Renal pelvis (tissue), 4 donors: ENCODE results near the gene MGLL. TPM values are rescaled to one million over a fixed set of nuclear protein-coding genes. Genes with fewer than 3 reads are reported as not detected.

Experiments
- DNase-seq: peaks from one replicate; pipeline ENCODE4 v3.0.0-alpha.2; 2013
- polyA plus RNA-seq, 3 donors: library from polyadenylated mRNA; unstranded; fragments of 120-200 nt; gene quantifications; one replicate each; pipeline ENCODE4 v1.2.1, GENCODE V29; 2013; ENCODE audit not compliant: insufficient read length in 3 of 3

Gene MGLL
- polyA plus RNA-seq, 3 donors: 23.7 to 29.9 (median 25.2) TPM

DNA sequence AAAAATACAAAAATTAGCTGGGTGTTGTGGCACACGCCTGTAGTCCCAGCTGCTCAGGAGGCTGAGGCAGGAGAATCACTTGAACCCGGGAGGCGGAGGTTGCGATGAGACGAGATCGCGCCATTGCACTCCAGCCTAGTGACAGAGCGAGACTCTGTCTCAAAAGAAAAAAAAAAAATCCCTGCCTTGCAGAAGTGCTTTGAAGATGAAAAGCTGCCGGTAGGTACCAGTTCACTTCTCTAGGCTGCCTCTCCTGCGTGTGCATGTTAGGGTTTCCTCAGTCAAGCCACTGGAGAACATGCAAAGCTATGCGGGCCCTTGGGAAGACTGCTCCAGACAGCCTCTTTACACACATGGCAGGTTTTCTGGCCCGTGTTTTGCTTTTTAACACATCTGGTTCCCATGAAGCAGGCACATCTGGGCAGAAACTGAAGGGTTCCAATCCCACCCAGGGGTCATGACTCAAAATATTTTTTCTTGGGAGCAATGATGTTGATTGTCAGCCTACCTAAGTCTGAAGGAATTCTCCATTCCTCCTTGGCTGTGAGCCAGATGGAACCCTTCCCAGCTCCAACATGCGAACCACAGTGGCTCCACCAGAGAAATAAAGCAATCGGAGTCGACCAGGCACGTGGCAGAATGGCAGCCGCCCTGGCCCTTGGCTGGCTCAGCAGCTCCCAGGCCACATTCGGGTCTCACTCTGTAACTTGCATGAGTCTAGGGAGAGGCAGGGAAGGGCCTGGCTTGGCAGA, 29.6 kb downstream of the MGLL start:
- no peak for DNase-seq

DNA sequence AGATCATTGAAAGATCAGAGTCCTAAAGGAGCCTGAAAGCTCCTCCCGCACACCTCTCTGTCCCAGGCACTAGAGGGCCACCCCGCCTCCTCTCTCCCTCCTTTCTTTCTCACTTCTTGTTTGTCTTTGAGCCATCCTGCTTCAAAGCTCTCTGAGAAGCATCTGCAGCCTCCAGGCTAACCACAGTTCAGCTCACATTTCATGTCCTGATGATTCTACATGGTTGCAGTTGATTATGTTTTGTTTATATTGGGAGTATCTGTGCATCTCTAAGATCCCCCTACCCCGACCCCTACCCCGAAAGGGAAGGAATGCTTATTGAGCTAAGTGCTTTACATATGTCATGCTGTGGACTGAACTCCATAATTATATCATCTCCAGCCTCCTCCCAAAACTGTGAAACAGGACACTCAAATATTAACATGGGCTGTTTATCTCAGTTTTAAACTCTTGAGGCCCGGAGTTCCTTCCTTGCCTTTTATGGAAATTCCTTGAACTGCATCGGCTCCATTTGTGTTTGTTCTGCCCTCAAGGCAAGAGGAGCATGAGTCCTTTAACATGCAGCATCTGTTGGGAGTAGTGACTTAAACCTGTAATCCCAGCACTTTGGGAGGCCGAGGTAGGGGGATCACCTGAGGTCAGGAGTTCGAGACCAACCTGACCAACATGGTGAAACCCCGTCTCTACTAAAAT, 30.9 kb downstream of the MGLL start:
- peak; percentile 70 for DNase-seq

DNA sequence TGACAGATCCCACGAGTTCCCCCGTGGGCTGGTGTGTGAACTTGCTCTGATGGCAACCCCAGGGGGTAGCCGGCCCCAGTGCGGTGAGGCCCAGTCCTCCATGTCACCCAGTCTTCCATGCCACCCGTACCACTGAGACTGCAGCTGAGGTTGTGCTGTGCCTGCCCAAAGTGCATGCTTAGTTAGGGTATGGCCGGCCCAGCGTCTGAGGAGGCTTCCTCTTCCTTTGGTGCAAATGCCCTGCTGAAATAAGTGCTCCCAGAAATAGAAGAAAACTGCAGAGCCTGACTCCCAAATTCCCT, 31.5 kb downstream of the MGLL start:
- DNase-seq: no peak

DNA sequence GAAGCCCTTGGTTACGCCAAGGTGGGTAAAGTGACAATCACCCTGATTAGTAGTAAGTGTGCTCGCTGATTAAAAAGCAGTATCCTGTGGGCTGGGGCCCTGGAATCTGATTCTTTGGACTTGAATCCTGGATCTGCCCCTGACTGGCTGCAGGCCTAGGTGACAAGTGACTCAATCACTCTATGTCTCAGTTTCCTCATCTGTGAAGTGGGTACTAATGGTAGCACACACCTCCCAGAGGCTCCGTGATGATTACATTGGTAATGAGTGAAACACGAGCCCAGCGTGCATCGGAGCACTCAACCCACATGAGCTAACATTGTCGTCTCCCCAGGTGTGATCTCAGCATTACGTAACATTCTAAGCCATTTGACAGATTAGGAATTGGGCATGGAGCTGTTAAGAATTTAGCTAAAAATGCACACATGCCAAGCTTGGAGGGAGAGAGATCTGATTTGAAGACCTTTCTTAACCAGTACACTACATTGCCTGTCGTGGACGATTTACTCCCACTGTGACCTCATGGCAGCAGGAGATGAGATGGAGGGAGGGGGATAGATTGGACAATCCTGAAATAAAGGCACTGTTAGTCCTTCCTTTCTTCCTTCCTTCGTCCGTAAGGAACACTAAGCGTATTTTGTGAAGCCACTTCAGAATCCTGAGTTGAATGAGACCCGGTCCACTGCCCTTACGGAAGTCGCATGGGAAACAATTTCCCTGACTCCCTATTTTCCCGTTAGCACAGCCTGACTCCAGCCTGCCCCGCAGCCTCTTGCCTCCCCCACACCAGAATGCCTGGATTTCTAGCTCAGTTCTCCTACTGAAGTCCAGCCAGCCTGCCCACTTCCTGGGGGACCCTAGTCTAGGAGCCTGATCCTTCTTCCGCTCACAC, 32.1 kb downstream of the MGLL start:
- DNase-seq: peak; percentile 33

DNA sequence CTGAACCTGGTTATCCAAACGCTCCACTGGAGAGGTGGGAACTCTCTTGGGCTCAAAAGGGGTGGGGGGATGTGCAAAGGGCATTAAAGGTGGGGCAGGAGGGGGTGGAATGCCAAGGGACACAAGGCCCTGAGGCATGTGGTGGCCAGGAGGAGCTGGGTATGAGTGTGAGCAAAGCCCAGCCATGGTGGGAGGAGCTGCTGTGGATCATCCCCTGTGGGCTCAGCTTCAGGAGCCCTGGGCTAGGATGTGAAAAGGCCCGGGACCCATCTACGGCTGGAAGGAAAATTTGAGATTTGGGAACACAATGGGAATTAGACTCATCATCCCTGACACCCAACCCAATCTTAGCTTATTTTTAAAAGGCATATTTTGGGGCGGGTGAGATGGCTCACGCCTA, 33.3 kb downstream of the MGLL start:
- DNase-seq: no peak

DNA sequence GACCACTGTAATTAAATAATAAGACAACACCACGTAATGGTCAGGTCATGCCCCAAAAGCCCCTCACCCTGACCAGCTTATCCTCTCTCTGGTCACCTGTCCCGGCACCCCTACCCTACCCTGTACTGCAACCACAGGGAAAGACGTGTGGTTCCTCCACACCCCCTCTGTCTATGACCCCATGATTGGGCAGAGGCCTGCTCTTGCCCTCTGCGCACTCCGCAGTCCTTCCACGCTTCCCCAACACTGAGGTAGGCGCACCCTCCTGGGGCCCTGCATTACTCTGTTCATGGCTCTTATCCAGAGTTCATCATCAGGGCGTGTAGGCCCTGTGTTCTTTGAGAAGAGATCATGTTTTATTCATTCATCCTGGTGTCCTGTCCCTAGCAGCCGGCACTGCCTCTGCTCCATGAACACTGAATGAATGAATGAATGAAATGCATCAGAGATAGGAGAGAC, 33.8 kb downstream of the MGLL start:
- no peak for DNase-seq

DNA sequence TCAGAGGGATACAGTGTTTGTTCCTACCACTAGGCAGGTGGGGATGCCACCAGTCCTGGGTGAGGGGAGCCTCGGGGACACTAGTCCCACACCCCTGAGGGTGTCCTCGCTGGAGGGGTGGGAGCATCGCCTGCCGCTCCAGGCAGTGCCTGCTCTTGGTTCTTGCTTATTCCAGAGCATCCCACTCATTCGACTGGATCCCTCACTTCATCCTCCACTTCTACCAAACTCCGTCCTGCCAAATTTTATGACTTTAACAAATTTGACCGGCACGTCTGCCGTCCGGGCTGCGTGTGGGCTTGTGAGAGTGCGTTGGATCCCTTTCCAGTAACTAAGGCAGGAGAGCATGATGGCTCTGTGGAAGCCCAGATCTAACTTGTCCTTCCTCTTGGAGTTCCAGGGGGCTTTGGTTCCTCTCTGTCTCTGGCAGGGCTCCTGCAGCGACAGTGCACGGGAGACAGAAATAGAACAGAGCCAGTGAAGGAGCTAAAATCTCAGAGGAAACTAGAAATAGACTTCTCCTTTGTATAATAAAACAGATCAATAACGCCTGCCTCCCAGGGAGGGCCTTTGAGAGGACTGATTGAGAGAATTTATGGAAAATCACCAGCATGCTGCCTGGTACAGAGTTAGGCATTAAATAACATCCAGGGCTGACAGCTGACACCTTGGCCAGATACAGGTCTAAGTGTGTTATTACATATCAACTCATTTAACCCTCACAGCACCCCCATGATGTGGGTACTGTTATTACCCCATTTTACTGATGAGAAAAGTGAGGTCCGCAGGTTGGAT, 34.5 kb downstream of the MGLL start:
- no peak for DNase-seq

DNA sequence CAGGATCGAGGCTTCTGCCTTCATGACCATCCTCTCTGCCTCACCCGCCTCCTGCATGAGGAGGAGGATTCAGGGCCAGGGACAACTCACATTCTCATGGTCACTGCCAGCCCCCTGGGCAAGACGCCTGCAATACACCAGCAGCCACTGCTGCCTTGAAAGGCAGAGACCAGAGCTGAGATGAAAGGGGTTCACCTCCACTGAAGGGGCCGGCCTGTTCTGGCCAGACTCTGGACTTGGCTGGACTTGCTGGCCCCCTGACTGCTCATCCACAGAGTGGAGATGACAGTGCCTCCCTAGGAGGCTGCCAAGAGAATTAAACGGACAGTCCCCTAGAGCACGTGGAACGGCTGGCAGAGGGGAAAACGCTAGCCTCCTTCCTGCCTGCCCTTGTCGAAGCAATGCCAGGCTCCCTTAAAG, 35.2 kb downstream of the MGLL start:
- no peak for DNase-seq

DNA sequence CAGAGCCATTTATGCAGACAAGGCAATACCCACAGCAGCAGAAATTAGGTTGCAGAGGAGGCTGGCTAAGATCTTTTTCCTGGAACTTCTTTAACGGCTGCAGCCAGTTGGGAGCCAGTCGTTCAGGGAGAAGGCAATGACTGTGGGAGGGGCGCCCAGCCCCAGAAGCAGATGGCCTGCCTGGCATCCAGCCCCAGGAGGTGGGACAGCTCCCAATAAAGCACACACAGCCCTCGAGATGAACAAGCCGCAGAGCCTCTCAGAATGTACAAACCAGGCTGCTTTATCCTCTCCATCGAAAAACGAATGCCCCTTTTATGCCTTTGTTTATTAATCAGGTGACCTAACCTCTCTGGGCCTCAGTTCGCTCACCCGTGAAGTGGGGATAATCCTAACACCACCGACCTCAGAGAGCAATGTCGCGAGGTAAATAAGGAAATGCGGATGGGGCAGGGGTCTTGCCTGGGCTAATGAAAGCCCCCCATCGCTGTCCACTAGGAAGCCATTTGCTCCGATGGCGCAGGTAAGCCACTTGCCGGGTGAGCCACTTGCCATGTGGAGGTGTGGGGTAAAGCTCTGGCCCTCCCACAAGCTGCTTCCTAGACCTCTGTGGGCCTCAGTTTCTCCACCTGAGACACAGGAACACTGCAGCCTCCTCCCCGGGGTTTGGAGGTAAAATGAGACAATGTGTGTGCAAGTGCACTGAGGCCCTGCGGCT, 35.8 kb downstream of the MGLL start:
- DNase-seq: no peak

DNA sequence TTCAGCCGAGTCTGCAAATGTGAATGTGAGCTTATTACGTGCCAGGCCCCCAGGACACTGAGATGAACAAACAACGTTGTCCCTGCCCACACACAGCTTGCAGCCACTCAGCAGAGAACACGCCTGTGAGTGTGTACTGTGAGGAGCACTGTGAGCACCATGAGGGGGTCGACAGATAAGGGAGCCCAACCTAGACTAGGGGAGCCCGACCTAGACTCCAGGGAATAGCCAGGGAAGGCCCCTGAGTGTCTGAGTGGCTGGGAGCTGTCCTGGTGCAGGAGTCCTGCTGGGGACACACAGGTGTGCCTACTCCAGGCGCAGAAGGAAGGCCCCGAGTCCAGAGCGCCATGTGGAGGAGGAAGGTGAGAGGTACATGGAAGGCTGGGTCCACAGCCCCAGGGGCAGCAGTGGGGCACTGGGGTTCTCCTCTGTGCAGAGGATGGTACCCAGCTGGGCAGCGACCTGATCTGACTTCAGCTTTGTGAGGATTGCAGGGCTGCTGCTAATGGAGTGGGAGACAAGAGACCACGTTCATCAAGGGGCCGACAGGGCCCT, 36.5 kb downstream of the MGLL start:
- DNase-seq: no peak

DNA sequence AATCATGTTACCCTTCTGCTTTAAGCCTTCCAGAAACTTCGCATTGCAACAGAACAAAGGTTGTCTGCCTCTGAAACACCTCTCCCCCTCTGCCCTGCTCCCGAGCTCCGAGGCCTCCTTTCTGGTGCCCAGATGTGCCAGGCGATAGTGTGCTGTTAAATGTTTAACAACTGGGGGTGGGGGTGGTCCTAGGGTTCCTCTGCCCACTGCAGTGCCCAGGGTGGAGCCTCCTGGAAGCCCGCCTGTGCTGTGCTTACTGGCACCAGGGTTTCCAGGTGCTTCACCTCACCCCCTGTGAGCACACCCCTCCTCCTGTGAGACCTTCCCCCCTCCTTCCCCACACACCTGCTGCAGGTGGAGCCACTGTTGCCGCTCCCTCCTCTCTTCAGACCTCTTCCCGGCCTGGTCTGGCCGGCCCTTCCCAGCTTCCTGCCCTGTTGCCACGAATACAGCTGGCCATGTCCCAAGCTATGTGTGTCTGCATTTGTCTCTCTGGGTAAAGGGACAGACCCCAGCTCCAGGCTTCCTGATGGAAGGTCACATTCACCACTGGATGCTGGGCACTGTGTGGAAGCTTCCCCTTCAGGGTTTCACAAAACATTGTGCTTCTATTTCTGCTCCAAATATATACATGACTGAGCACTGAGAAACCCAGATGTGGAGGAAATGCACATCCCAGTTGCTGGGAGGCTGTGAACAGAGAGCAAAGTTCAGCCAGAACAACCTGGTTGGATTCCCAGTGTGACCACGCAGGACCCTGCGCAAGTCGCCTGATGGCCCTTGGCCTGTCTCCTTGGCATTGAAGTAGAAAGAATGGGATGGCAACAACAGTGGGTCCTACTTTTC, 37.2 kb downstream of the MGLL start:
- no peak for DNase-seq

DNA sequence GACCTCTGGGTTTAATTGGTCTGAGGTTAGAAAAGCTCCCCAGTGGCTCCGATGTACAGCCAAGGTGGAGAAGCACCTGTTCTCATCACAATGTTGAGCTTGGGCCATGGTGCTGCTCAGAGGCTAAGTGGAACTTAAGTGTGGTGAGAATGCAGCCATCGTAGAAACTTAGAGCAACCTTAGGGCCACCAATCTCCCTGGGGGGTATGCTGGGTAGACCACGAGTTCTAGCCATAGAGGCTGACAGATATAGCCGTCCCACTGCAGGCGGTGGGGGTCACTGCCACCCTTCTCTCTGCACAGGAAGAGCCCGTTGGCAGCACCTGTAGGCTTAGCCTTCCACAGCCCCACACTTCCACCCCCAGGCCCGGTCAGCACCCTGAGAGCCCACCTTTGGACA, 38.0 kb downstream of the MGLL start:
- DNase-seq: no peak

DNA sequence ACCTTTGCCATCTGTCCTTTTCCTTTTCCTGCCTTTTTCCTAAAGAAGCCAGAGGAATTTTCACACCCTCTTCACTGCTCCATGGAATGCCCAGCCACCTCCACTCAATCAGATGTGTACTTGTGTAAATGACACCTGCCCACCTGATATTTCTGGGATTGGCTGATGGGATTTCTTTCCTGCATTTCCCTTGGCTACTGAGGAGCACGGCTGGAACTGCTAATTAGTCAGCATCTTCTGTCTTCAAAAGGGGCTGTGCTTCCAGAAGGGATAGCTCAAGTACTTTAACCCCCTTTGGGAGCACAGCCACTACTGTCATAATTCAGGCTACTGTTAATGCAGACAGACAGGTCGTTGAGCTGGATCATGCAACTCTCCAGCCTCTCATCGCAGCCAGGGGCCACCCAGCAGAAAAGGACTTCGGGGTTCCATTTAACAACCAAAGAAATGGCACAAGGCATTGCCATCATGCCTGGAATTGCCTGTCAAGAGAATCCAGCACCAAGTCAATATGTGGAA, 38.6 kb downstream of the MGLL start:
- peak; percentile 34 for DNase-seq

DNA sequence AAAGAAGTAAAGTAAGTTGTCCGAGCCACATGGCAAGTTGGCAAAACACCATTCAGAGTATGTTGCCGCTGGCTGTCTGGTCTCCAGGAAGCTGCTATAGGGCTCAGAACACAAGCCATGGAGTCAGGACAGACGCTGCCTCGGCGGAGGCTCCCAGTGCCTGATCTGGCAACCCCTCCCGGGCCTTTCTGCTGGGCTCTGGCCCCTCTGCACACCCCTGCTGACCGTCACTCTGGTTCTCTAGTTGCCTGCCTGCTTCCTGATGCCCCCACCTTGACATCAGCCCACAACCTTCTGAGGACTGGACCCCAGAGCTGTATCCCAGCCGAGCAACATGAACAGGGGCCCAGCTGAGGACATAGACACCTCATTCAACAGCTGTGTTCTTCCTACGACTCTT, 39.1 kb downstream of the MGLL start:
- DNase-seq: no peak

DNA sequence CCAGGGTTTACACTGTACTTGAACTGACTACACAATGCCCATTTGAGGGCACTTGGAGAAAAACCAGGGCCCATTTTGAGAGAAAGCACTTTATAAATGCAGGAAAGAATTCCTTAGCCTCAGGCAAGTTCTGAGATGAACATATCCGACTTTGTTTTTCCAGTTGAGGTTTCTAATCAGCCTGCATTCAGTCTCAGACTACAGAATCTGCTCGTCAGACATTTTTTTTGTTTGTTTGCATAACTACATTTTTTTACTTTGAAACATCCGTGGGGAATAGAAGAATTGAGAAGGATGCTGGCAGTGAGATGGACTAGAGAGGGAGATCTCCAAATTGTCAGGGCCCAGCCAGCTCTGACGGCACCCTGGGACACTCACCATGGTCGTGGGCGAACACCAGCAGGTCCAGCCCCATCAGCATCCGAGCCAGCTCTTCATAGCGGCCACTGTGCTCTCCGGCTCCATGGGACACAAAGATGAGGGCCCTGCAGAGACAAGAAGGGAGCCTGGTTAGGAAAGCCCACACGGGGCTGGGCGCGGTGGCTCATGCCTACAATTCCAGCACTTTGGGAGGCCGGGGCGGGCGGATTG, 40.8 kb downstream of the MGLL start:
- no peak for DNase-seq

DNA sequence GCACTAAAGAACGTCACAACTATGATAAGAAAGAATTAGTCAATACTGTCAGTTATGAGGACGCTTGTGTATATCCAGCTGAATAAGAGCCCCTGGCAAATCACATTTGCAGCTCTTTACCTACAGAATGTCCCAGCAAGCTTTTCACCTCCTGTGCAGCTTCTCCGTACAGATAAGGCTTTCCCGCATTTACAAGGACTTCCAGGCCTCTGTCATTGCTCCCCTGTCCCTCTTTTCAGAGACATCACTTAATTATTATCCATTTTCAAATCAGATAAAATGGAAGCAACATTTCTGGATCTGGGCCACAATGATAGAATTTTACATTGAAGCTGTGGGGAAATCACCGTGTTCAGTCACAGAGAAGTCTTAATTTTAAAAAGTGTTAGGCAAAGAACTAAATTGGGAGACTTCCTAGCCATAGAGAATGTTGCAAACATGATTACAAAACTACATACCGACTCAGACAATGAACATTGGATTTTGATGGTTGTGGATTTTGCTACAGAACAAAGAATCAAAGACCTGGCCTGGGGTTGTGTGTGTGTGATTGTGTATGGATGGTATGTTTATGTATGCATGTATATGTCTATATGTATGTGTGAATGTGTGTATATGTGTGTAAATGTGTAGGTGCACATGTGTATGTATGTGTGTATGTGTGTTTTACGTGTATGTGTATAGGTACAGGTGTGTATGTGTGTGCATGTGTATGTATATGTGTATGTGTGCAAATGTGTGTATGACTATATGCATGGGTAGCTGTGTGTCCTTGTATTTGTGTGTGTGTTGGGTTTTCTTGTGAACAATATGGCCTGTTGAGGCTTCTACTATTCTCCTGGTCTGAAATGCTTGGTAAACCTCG, 41.5 kb downstream of the MGLL start:
- no peak for DNase-seq

DNA sequence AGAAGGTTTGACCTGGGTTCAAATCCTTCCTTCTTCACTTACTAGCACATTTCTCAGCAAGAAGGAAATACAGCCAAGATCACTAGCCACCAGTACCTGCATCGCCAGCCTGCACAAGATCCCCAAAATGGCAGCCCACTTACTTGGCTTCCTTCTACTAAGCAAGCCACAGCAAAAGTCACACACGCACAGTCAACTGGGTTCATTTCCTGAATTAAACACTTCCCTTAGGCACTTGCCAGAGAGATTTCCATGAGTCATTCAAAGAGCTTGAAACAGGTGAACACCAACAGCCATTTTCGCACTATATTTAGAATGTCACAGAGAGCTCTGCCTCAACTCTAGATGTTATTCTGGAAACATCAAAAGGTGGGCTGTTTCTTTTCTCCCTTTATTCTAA, 42.6 kb downstream of the MGLL start:
- DNase-seq: no peak
